ENCODE results near the gene SNX17. TPM values are rescaled to one million over a fixed set of nuclear protein-coding genes. Genes with fewer than 3 reads are reported as not detected.

SNX17 gene
- total and polyA plus RNA-seq, 2 of the 4 experiments (the other 2 are of a cell fraction), result 102 to 130 TPM

DNA sequence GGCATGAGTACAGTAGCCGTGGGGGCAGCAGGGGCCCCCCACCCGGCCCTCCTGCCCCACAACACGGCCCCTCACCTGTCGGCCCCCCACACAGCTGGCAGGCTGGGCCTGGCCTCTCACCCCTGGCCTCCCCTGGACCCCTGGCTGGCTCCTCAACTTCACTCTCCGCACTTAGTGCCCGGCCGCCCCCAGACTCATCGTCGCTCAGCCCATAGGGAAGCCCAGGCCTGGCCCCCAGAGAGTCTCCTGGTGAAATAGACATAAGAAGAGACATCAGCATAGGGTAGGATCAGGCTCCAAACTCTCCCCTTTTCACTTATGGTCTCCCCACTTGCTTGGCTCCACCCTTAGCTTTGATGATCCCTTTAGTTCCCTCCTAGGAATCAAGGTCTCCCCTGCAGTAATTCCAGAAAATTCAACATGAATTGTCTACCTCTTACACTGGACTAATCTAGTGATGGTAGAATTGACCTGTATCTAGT lies 8.4 kb downstream of the SNX17 start:
- BruUV-seq (replicated peaks), result no TSS peak
- ATAC-seq (ENCODE audit: low read depth), result no peak
- Histone ChIP-seq H2AK9ac (replicated peaks; ENCODE audit: low read depth, low read length, poor library complexity) (no peak overlapping the region), H2BK20ac (ENCODE audit: low read depth, low read length) (no peak overlapping the region), H4K91ac (ENCODE audit: insufficient read depth, low read depth, low read length) (no peak overlapping the region), H2BK120ac (ENCODE audit: low read depth, low read length) (no peak overlapping the region), H3K4me3 (ENCODE audit: insufficient read depth, low read depth, low read length) (no peak overlapping the region), H3K79me1 (ENCODE audit: low read depth in 1 of 2, low read length in 2 of 2) (peaks cover 17 to 52% of the 10 kb centered on the region in 2 experiments; a peak in 3 of 4 replicates), H4K5ac (ENCODE audit: low read depth, low read length) (no peak overlapping the region), H3K18ac (ENCODE audit: low read depth, low read length) (no peak overlapping the region), H3K56ac (ENCODE audit: extremely low read depth, insufficient read depth, low read length) (no peak overlapping the region), H2AK5ac (ENCODE audit: low read depth, low read length) (no peak overlapping the region), H3K36me3 (ENCODE audit: control insufficient read depth, insufficient read depth, low read length) (peaks cover 64% of the 10 kb centered on the region), H3K23ac (ENCODE audit: low read depth, low read length) (no peak overlapping the region), H3K9me3 (ENCODE audit: control insufficient read depth, insufficient read depth, low read length) (no peaks in the 10 kb centered on the region), H3K4me2 (ENCODE audit: low read depth, low read length) (peak overlapping the region; percentile 19), H4K8ac (ENCODE audit: low read depth in 2 of 2, low read length in 2 of 2) (no peak overlapping the region), H3K9me1 (ENCODE audit: insufficient read depth, low read length) (peaks cover 3% of the 10 kb centered on the region; the same call in 1 of the 2 replicates), H3K4ac (ENCODE audit: low read depth, low read length) (no peak overlapping the region), H2BK5ac (ENCODE audit: low read depth, low read length, poor library complexity, severe bottlenecking) (no peak overlapping the region), H2AFZ (replicated peaks; ENCODE audit: low read length, poor library complexity) (no peak overlapping the region), H3K14ac (replicated peaks; ENCODE audit: low read depth, low read length) (no peak overlapping the region), H3K9ac (ENCODE audit: low read depth, low read length) (no peak overlapping the region; the same call in 1 of the 2 replicates), H2BK15ac (ENCODE audit: low read depth, low read length) (no peak overlapping the region), H4K20me1 (ENCODE audit: insufficient read depth, low read length) (peaks cover 17% of the 10 kb centered on the region; the same call in 1 of the 2 replicates), H3K27me3 (ENCODE audit: control insufficient read depth, insufficient read depth, low read length) (no peaks in the 10 kb centered on the region), H3K4me1 (ENCODE audit: control insufficient read depth, insufficient read depth, low read length) (peaks cover 6% of the 10 kb centered on the region), H3K27ac (ENCODE audit: insufficient read depth, low read length) (no peak overlapping the region)
- WGBS, 2 experiments (ENCODE audit: extremely low coverage in 2 of 2, insufficient read length in 1 of 2), result 100% methylated on average over 1 of the region's 9 CpGs; no CpG with 5 or more reads in 1 of the 2 experiments
- TF ChIP-seq, protein P1, sequence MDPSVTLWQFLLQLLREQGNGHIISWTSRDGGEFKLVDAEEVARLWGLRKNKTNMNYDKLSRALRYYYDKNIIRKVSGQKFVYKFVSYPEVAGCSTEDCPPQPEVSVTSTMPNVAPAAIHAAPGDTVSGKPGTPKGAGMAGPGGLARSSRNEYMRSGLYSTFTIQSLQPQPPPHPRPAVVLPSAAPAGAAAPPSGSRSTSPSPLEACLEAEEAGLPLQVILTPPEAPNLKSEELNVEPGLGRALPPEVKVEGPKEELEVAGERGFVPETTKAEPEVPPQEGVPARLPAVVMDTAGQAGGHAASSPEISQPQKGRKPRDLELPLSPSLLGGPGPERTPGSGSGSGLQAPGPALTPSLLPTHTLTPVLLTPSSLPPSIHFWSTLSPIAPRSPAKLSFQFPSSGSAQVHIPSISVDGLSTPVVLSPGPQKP (IDR thresholded peaks at IDR 0.05; ENCODE audit: borderline replicate concordance, low read depth, low read length), result no peak
- no peak for TF ChIP-seq SMC3 (IDR thresholded peaks at IDR 0.05; ENCODE audit: low read depth, low read length)
- TF ChIP-seq MAZ (IDR thresholded peaks at IDR 0.05; ENCODE audit: borderline replicate concordance, low read depth, low read length), result no peak
- no peak for TF ChIP-seq MXI1 (IDR thresholded peaks at IDR 0.05; ENCODE audit: borderline replicate concordance, low read depth, low read length)
- in situ Hi-C loops (cut with MboI; ENCODE audit: low sequenced_read_pairs), result no loop called here
- POLR2A ChIA-PET (ENCODE audit: unreplicated experiment), result no interaction called here
- intact Hi-C loops (cut with micrococcal nuclease), result no loop called here
- DNase-seq, result no peak
- CTCF ChIA-PET, result no interaction called here
- dilution Hi-C loops (cut with HindIII; ENCODE audit: low sequenced_read_pairs, unreplicated experiment), result no loop called here

All from IMR-90 (cell line).